ENCODE measurements around the gene HNRNPD.

GRCh38 chr4:82419451-82419850, 45.7 kb upstream of the HNRNPD start:
- TF ChIP-seq CTCF (conservative IDR thresholded peaks at IDR 0.05 in 1 of 2, IDR thresholded peaks at IDR 0.05 in 1 of 2; ENCODE audit: low read depth in 1 of 2, low read length in 2 of 2), result no peak
- TF ChIP-seq EZH2 (IDR thresholded peaks at IDR 0.05; ENCODE audit: low read length, missing control alignments), result no peak
